Naive thymus-derived CD4-positive, alpha-beta T cell (primary cell): ENCODE measurements around the gene DNAJA3. TPM values are rescaled to one million over a fixed set of nuclear protein-coding genes. Genes with fewer than 3 reads are reported as not detected.

ENCODE experiments used
- ATAC-seq: fragments of 150-1000 bp; cut with Tn5 transposase; 2 replicates; pipeline ENCODE4 v1.10.0; 2021; ENCODE audit warnings: mild to moderate bottlenecking, moderate library complexity
- CTCF ChIA-PET: fragments of 350-600 bp; sonication (Branson Sonifier 250); formaldehyde crosslinking; loops from one replicate; lab custom pipeline; 2021; ENCODE audit warnings: antibody characterized with exemption; lab: Charles Lee
- POLR2A ChIA-PET: fragments of 350-600 bp; sonication (Branson Sonifier 250); formaldehyde crosslinking; loops from one replicate; lab custom pipeline; 2021; ENCODE audit warnings: antibody characterized with exemption, inconsistent platforms; lab: Charles Lee
- DNase-seq, 9 donors: peaks; one replicate each; pipeline versions ENCODE4 v3.0.0 to v3.0.0-alpha.2; 2020 to 2022; ENCODE audit warnings: mixed read lengths in 1 of 9
- H3K27ac ChIP-seq: one replicate; pipeline ENCODE4 v1.7.0; 2013; ENCODE audit warnings: mild to moderate bottlenecking, low read depth, low read length, moderate library complexity
- H3K27me3 ChIP-seq, 2 donors: one replicate each; pipeline ENCODE4 v1.7.0; 2013; ENCODE audit warnings: low read length in 2 of 2, mild to moderate bottlenecking in 2 of 2, moderate library complexity in 2 of 2; ENCODE audit not compliant: control insufficient read depth in 2 of 2, insufficient read depth in 2 of 2
- H3K36me3 ChIP-seq, 3 experiments: 1 replicate in 2 of 3; 2 replicates in 1 of 3; pipeline ENCODE4 v1.7.0; 2013; ENCODE audit warnings: low read length in 3 of 3, mild to moderate bottlenecking in 3 of 3, moderate library complexity in 1 of 3; ENCODE audit not compliant: insufficient read depth in 3 of 3, control insufficient read depth in 2 of 3
- H3K4me1 ChIP-seq, 2 donors: one replicate each; pipeline ENCODE4 v1.7.0; 2013; ENCODE audit warnings: low read length in 2 of 2, mild to moderate bottlenecking in 2 of 2, moderate library complexity in 1 of 2; ENCODE audit not compliant: control insufficient read depth in 2 of 2, insufficient read depth in 2 of 2
- H3K4me3 ChIP-seq: 2 replicates; pipeline ENCODE4 v1.7.0; 2013; ENCODE audit warnings: mild to moderate bottlenecking, low read length
- H3K9me3 ChIP-seq, 3 experiments: 1 replicate in 2 of 3; 2 replicates in 1 of 3; pipeline ENCODE4 v1.7.0; 2013; ENCODE audit warnings: low read length in 3 of 3; ENCODE audit not compliant: control insufficient read depth in 2 of 3
- H3K27ac Mint-ChIP-seq, 9 donors: one replicate each; pipeline ENCODE4 v1.8.0; 2020 to 2022; ENCODE audit warnings: mixed read lengths in 9 of 9, mild to moderate bottlenecking in 8 of 9, moderate library complexity in 5 of 9, inconsistent platforms in 2 of 9
- H3K27me3 Mint-ChIP-seq, 5 donors: one replicate each; pipeline ENCODE4 v1.8.0; 2021 to 2022; ENCODE audit warnings: mixed read lengths in 5 of 5, mild to moderate bottlenecking in 1 of 5
- H3K36me3 Mint-ChIP-seq, 5 donors: one replicate each; pipeline ENCODE4 v1.8.0; 2020 to 2022; ENCODE audit warnings: mixed read lengths in 5 of 5, mild to moderate bottlenecking in 3 of 5, inconsistent platforms in 1 of 5
- H3K4me1 Mint-ChIP-seq, 7 donors: one replicate each; pipeline ENCODE4 v1.8.0; 2020 to 2022; ENCODE audit warnings: mixed read lengths in 7 of 7, mild to moderate bottlenecking in 3 of 7, inconsistent platforms in 1 of 7
- H3K4me3 Mint-ChIP-seq, 10 donors: one replicate each; pipeline ENCODE4 v1.8.0; 2020 to 2022; ENCODE audit warnings: mild to moderate bottlenecking in 10 of 10, mixed read lengths in 10 of 10, moderate library complexity in 6 of 10, inconsistent platforms in 2 of 10
- H3K9me3 Mint-ChIP-seq, 11 donors: one replicate each; pipeline ENCODE4 v1.8.0; 2020 to 2022; ENCODE audit warnings: mixed read lengths in 11 of 11, mild to moderate bottlenecking in 4 of 11, inconsistent platforms in 1 of 11, moderate library complexity in 1 of 11
- intact Hi-C, 2 donors: fragments of 100-400 bp; cut with micrococcal nuclease; formaldehyde crosslinking; loops; one replicate each; pipeline ENCODE4 v1.15.1; 2023
- polyA plus RNA-seq, 2 donors: library from polyadenylated mRNA; unstranded; fragments of 300-500 nt; fragmentation: Illumina TruSeq; gene quantifications; one replicate each; pipeline ENCODE4 v1.2.3, GENCODE V29; 2021
- total RNA-seq, 6 experiments: library from RNA in 5 of 6; stranded (reverse) in 5 of 6; gene quantifications; 1 replicate in 5 of 6; 2 replicates in 1 of 6; pipeline ENCODE4 v1.2.3 and lab custom pipeline; 2021 to 2026

The DNAJA3 gene
- total and polyA plus RNA-seq, 7 experiments from 2014 or later = 33.6 to 79.8 (median 70.5) TPM

GRCh38 chr16:4407543-4408322 lies 17.9 kb upstream of the DNAJA3 start:
- ChIA-PET CTCF (no interaction called here), POLR2A (no interaction called here)
- Histone ChIP-seq H3K27ac (no peak overlapping the region), H3K36me3 (peaks cover 38 to 99% (median 42%) of the 10 kb centered on the region in 3 experiments), H3K4me1 (peaks cover under 1 to 5% of the 10 kb centered on the region in 2 donors), H3K4me3 (no peak overlapping the region), H3K9me3 (no peaks in the 10 kb centered on the region), H3K27me3 (no peaks in the 10 kb centered on the region)
- H3K4me1 Mint-ChIP-seq = peaks cover 17 to 35% (median 26%) of the 10 kb centered on the region in 7 donors
- DNase-seq (no peak), ATAC-seq (no peak)
- H3K27ac Mint-ChIP-seq = no peak overlapping the region
- H3K27me3 Mint-ChIP-seq = no peaks in the 10 kb centered on the region
- peaks cover 0 to 8% (median 0%) of the 10 kb centered on the region in 11 donors for H3K9me3 Mint-ChIP-seq
- no peak overlapping the region for H3K4me3 Mint-ChIP-seq
- intact Hi-C loops = no loop called here
- peaks cover 0 to 21% (median 16%) of the 10 kb centered on the region in 5 donors for H3K36me3 Mint-ChIP-seq

GRCh38 chr16:4408323-4408690 lies 17.4 kb upstream of the DNAJA3 start:
- Histone ChIP-seq H3K9me3 (no peaks in the 10 kb centered on the region), H3K27me3 (no peaks in the 10 kb centered on the region), H3K4me3 (no peak overlapping the region), H3K36me3 (peaks cover 41 to 99% (median 47%) of the 10 kb centered on the region in 3 experiments), H3K27ac (no peak overlapping the region), H3K4me1 (peaks cover 7 to 11% of the 10 kb centered on the region in 2 donors)
- ChIA-PET POLR2A (no interaction called here), CTCF (interaction anchor here (0.5 kb wide), 1 partner anchor 56 kb away, joined by 3 read pairs; no protein-coding TSS in a partner anchor)
- ATAC-seq (no peak), DNase-seq (no peak)
- Mint-ChIP-seq H3K27ac (no peak overlapping the region), H3K27me3 (no peaks in the 10 kb centered on the region), H3K9me3 (peaks cover 0 to 8% (median 0%) of the 10 kb centered on the region in 11 donors), H3K4me1 (peaks cover 22 to 37% (median 30%) of the 10 kb centered on the region in 7 donors), H3K36me3 (peaks cover 0 to 21% (median 17%) of the 10 kb centered on the region in 5 donors), H3K4me3 (no peak overlapping the region)
- intact Hi-C loops = no loop called here

DNA sequence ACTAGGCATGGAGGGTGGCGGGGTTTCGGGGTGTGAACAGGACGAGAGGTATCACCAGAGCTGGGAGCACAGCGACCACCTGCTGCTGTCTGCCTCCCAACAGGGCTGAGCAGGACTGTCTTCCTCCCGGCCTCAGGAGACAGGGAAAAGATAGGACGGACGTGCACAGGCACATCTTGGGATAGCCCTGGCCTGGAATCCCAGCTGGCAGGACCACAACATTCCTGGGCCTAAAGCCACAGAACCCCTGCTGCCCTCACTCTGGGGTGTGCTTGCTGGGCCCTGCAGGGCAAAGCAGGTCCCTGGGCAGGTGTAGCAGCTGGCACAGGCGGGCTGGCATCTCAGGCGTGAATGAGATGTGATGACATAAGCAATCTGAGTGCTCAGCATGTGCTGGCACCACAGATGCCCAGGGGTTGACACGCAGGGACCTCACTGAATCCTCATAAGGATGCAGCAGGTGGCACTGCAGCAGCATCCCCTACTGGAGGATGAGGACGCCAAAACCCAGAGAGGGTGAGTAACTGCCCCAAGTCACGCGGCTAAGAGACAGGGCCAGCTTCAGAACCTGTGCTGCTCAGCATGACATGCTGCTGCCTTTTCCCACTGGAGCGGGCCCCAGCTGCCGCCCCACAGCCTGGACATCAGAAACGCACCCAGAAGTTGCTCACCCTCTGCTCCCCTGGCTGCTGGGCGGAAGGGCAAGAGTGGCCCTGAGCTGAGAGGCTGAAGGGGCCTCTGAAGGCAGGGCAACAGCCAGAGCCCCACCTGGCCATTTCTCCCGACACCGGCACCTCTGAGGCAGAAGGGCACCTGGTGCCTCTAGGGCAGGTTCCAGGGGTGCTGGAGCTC lies 16.4 kb upstream of the DNAJA3 start:
- POLR2A ChIA-PET = no interaction called here

GRCh38 chr16:4410335-4411075 lies 15.2 kb upstream of the DNAJA3 start:
- Histone ChIP-seq H3K27me3 (no peaks in the 10 kb centered on the region), H3K4me1 (peaks cover 24 to 28% of the 10 kb centered on the region in 2 donors), H3K27ac (no peak overlapping the region), H3K9me3 (no peaks in the 10 kb centered on the region), H3K36me3 (peaks cover 29 to 78% (median 36%) of the 10 kb centered on the region in 3 experiments), H3K4me3 (no peak overlapping the region)
- peaks cover 30 to 48% (median 44%) of the 10 kb centered on the region in 7 donors for H3K4me1 Mint-ChIP-seq
- no peaks in the 10 kb centered on the region for H3K27me3 Mint-ChIP-seq
- H3K27ac Mint-ChIP-seq = peak overlapping the region in 8 of 9 donors; percentile 28 to 83 (median 59)
- DNase-seq (no peak), ATAC-seq (no peak)
- intact Hi-C loops = loop anchor here in 1 of 2 donors (5.0 to 10.0 kb wide), 3 partner anchors 38 to 547 kb away; partner anchors contain the start of genes SEC14L5, VASN and ZNF500
- POLR2A ChIA-PET = interaction anchor here (0.7 to 0.9 kb wide), 2 partner anchors 9 to 449 kb away, joined by 3 to 6 read pairs; no protein-coding TSS in a partner anchor
- CTCF ChIA-PET = interaction anchor here (0.8 to 1.4 kb wide), 3 partner anchors 8 to 175 kb away, joined by 3 to 5 read pairs (median 4); no protein-coding TSS in a partner anchor
- H3K9me3 Mint-ChIP-seq = peaks cover 0 to 7% (median 0%) of the 10 kb centered on the region in 11 donors
- H3K4me3 Mint-ChIP-seq = peak overlapping the region in 2 of 10 donors; percentile 19 to 20
- H3K36me3 Mint-ChIP-seq = peaks cover 3 to 23% (median 10%) of the 10 kb centered on the region in 5 donors

More for the DNA sequence above, 16.4 kb upstream of the DNAJA3 start:
- peaks cover 13 to 17% of the 10 kb centered on the region in 2 donors for H3K4me1 ChIP-seq
- Mint-ChIP-seq H3K4me3 (no peak overlapping the region), H3K27ac (peak overlapping the region in 2 of 9 donors; percentile 19 to 38), H3K36me3 (peaks cover 0 to 20% (median 17%) of the 10 kb centered on the region in 5 donors), H3K9me3 (peaks cover 0 to 10% (median 0%) of the 10 kb centered on the region in 11 donors), H3K4me1 (peaks cover 25 to 41% (median 37%) of the 10 kb centered on the region in 7 donors), H3K27me3 (no peaks in the 10 kb centered on the region)
- ATAC-seq = no peak
- H3K4me3 ChIP-seq = no peak overlapping the region
- intact Hi-C loops = no loop called here
- peaks cover 37 to 90% (median 47%) of the 10 kb centered on the region in 3 experiments for H3K36me3 ChIP-seq
- H3K27me3 ChIP-seq = no peaks in the 10 kb centered on the region
- CTCF ChIA-PET = interaction anchor here (0.5 to 1.4 kb wide), 4 partner anchors 7 to 176 kb away, joined by 3 to 5 read pairs (median 4); no protein-coding TSS in a partner anchor
- no peak for DNase-seq
- H3K27ac ChIP-seq = no peak overlapping the region
- no peaks in the 10 kb centered on the region for H3K9me3 ChIP-seq

DNA sequence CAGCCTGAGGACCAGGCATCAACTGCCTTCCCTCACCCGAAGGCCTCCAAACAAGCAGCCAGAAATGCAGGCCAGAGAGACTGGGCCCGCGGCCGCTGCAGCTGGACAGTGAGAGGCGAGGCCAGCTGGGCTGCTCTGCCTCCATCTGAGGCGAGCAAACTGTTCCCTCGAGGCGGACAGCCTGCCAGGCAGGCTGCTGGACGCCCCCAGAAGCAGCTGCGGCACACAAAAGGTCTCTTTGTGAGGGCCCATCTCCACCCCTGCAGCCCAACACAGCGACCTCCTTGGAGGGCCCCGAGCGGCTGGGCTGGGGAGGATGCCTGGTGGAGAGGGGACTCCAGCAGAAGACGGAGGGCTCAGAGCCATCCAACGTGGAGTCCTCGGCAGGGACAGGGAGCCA lies 14.0 kb upstream of the DNAJA3 start:
- Histone ChIP-seq H3K9me3 (no peaks in the 10 kb centered on the region), H3K36me3 (peaks cover 18 to 66% (median 26%) of the 10 kb centered on the region in 3 experiments), H3K4me3 (no peak overlapping the region), H3K27ac (no peak overlapping the region), H3K4me1 (peaks cover 26 to 29% of the 10 kb centered on the region in 2 donors), H3K27me3 (no peaks in the 10 kb centered on the region)
- Mint-ChIP-seq H3K36me3 (peaks cover 4 to 24% (median 7%) of the 10 kb centered on the region in 5 donors), H3K9me3 (peaks cover 0 to 4% (median 0%) of the 10 kb centered on the region in 11 donors), H3K4me3 (peak overlapping the region in 1 of 10 donors; percentile 18), H3K27me3 (peaks cover 0 to 2% (median 0%) of the 10 kb centered on the region in 5 donors), H3K4me1 (peaks cover 27 to 51% (median 44%) of the 10 kb centered on the region in 7 donors), H3K27ac (peak overlapping the region in 3 of 9 donors; percentile 8 to 39 (median 25))
- ATAC-seq (no peak), DNase-seq (no peak)
- intact Hi-C loops = loop anchor here in 1 of 2 donors (5.0 to 10.0 kb wide), 3 partner anchors 39 to 546 kb away; partner anchors contain the start of genes SEC14L5, VASN and ZNF500
- ChIA-PET CTCF (interaction anchor here (1.0 kb wide), 1 partner anchor 8 kb away, joined by 3 read pairs; no protein-coding TSS in a partner anchor), POLR2A (interaction anchor here (0.8 kb wide), 1 partner anchor 9 kb away, joined by 3 read pairs; no protein-coding TSS in a partner anchor)
